Left cardiac atrium (tissue), 4 donors: ENCODE data around the gene PLS3. TPM values are rescaled to one million over a fixed set of nuclear protein-coding genes. Genes with fewer than 3 reads are reported as not detected.
"Not testable (repeated sequence)": the region's sequence is repeated elsewhere in the genome, so short reads cannot be mapped to it uniquely, and the experiment has no call there.

ENCODE experiments used
- ATAC-seq, 2 donors: fragments of 200-7000 bp; cut with Tn5 transposase; one replicate each; pipeline ENCODE4 v1.9.1; 2020; ENCODE audit warnings: mild to moderate bottlenecking in 2 of 2, moderate library complexity in 2 of 2
- DNase-seq: peaks from one replicate; pipeline ENCODE4 v3.0.0-alpha.2; 2020
- intact Hi-C, 2 donors: fragments of 100-400 bp; cut with DNase I; formaldehyde crosslinking; loops; one replicate each; pipeline versions ENCODE4 v1.14.1 to v1.15.1; 2022 to 2023
- total RNA-seq, 2 donors: library from RNA; stranded (reverse); fragmentation: NEBNext Ultra II Directional; extraction: Animal tissue kit (Norgen Biotek cat#: 25700); gene quantifications; one replicate each; pipeline ENCODE4 v1.2.1, GENCODE V29; 2021
- donor health status: DM: no; HTN: yes; CAD: no.
- donor health status: DM: no; HTN: yes; CAD: no; lungs with severe emphysema.
- donor health status: DM: yes; HTN: yes; CAD: no.
- donor health status: Dilated cardiomyopathy.

The PLS3 gene
- total RNA-seq, 2 donors from 2014 or later = 57.0 to 69.5 TPM

- no peak for DNase-seq
- intact Hi-C loops = no loop called here
- no peak for ATAC-seq
Observed at GRCh38 chrX:115598556-115598955, 37.6 kb downstream of the PLS3 start.

GRCh38 chrX:115602308-115602707 is 41.3 kb downstream of the PLS3 start:
- DNase-seq (no peak), ATAC-seq (no peak)
- intact Hi-C loops = no loop called here

- ATAC-seq (no peak), DNase-seq (no peak)
- intact Hi-C loops = no loop called here
Observed at GRCh38 chrX:115602729-115603389, 41.9 kb downstream of the PLS3 start.

- no peak for ATAC-seq
- intact Hi-C loops = no loop called here
Observed at GRCh38 chrX:115603534-115604074, 42.6 kb downstream of the PLS3 start.

GRCh38 chrX:115606861-115607260 is 45.9 kb downstream of the PLS3 start:
- ATAC-seq = no peak
- intact Hi-C loops = no loop called here
- no peak for DNase-seq

More at GRCh38 chrX:115603534-115604074, 42.6 kb downstream of the PLS3 start:
- no peak for DNase-seq

GRCh38 chrX:115609621-115610020 is 48.6 kb downstream of the PLS3 start:
- intact Hi-C loops = no loop called here
- no peak for ATAC-seq
- DNase-seq = no peak

- DNase-seq = no peak
- intact Hi-C loops = no loop called here
- peak in 1 of 2 donors; percentile 76 for ATAC-seq
Observed at GRCh38 chrX:115616943-115617563, 56.1 kb downstream of the PLS3 start.

GRCh38 chrX:115622534-115622933 is 61.6 kb downstream of the PLS3 start:
- ATAC-seq (peak; percentile 49 to 53), DNase-seq (no peak)
- intact Hi-C loops = no loop called here

GRCh38 chrX:115624916-115625315 is 63.9 kb downstream of the PLS3 start:
- intact Hi-C loops = no loop called here
- ATAC-seq (no peak), DNase-seq (no peak)

GRCh38 chrX:115625572-115626301 is 64.8 kb downstream of the PLS3 start:
- intact Hi-C loops = no loop called here
- ATAC-seq (peak; percentile 56 to 66), DNase-seq (no peak)

GRCh38 chrX:115630204-115630603 is 69.2 kb downstream of the PLS3 start:
- intact Hi-C loops = no loop called here
- DNase-seq (no peak), ATAC-seq (peak; percentile 61 to 68)

GRCh38 chrX:115632455-115632854 is 71.5 kb downstream of the PLS3 start:
- DNase-seq = no peak
- intact Hi-C loops = no loop called here
- ATAC-seq = no peak

GRCh38 chrX:115633397-115633796 is 72.4 kb downstream of the PLS3 start:
- intact Hi-C loops, ATAC-seq, DNase-seq: not testable (repeated sequence)

GRCh38 chrX:115639334-115639880 is 78.4 kb downstream of the PLS3 start:
- DNase-seq = no peak
- no peak for ATAC-seq
- intact Hi-C loops = no loop called here

GRCh38 chrX:115642311-115642710 is 81.3 kb downstream of the PLS3 start:
- intact Hi-C loops = loop anchor here (1.0 to 5.0 kb wide), 2 partner anchors 310 to 312 kb away; no protein-coding TSS in a partner anchor
- DNase-seq (no peak), ATAC-seq (peak in 1 of 2 donors; percentile 19)

GRCh38 chrX:115642895-115643530 is 82.0 kb downstream of the PLS3 start:
- intact Hi-C loops = loop anchor here (1.0 to 5.0 kb wide), 2 partner anchors 311 to 313 kb away; no protein-coding TSS in a partner anchor
- DNase-seq = no peak
- no peak for ATAC-seq

- not testable (repeated sequence) for ATAC-seq, DNase-seq
- intact Hi-C loops = loop anchor here in 1 of 2 donors (5.0 kb wide), 1 partner anchor 312 kb away; no protein-coding TSS in a partner anchor
Observed at GRCh38 chrX:115644397-115644796, 83.4 kb downstream of the PLS3 start.

GRCh38 chrX:115649461-115650063 is 88.6 kb downstream of the PLS3 start:
- ATAC-seq = peak in 1 of 2 donors; percentile 49
- intact Hi-C loops = loop anchor here in 1 of 2 donors (2.0 kb wide), 1 partner anchor 41 kb away; no protein-coding TSS in a partner anchor

More at GRCh38 chrX:115649461-115650063, 88.6 kb downstream of the PLS3 start:
- no peak for DNase-seq
